SU-DHL-6 (cell line): ENCODE data around the gene BRD1.

Experiments used
- EZH2phosphoT487 ChIP-seq: fragments of 200-600 bp; sonication (generic), shearing (Covaris generic); conservative IDR thresholded peaks from 2 replicates; pipeline ENCODE4 v1.6.1; 2018; ENCODE audit warnings: mild to moderate bottlenecking, antibody characterized with exemption, low read length, moderate library complexity, mixed read lengths
- TF ChIP-seq, protein P1 (sequence below): fragments of 200-600 bp; sonication (generic); IDR thresholded peaks from one replicate; pipeline ENCODE4 v1.5.1; 2017; ENCODE audit warnings: antibody characterized with exemption, mild to moderate bottlenecking, low read length, moderate library complexity; ENCODE audit not compliant: insufficient read depth, poor library complexity, severe bottlenecking

DNA sequence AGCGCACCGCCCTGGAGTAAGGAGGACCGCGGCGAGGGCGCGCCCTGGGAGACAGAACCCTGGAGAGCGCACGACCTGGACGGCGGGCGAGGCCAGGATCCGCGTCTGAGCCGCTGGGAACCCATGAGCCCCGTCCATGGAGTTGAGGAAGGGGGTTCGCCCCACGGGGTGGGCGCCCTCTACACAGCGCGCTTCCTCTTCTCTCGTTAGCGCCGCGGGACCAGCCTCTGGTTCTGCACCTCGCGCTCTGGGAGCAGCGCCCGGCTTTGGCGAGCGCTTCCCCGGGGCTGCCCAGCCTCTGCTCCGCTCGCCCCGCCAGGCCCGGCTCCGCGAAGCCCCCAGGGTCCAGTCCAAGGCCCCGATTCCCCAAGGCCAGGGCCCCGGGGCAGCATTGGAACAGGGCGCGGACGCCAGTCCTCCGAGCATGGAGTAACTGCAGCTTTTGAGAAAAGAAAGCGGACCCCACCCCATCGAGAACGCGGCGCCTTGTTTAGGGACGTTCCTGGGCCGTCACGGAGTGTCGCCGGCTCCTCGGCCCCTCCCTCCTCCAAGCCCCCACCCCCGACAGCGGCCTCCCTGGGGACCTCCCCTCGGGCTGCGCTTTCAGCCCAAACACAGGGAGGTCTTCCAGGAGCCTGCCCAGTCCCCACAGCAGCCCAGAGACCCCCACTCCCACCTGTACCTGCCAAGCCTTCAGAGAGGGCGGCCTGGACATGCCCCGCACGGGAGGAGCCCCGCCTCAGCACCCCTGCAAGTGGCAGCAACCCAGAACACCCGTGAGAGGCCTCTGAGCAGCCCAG is 56.2 kb downstream of the BRD1 start:
- TF ChIP-seq, protein P1, sequence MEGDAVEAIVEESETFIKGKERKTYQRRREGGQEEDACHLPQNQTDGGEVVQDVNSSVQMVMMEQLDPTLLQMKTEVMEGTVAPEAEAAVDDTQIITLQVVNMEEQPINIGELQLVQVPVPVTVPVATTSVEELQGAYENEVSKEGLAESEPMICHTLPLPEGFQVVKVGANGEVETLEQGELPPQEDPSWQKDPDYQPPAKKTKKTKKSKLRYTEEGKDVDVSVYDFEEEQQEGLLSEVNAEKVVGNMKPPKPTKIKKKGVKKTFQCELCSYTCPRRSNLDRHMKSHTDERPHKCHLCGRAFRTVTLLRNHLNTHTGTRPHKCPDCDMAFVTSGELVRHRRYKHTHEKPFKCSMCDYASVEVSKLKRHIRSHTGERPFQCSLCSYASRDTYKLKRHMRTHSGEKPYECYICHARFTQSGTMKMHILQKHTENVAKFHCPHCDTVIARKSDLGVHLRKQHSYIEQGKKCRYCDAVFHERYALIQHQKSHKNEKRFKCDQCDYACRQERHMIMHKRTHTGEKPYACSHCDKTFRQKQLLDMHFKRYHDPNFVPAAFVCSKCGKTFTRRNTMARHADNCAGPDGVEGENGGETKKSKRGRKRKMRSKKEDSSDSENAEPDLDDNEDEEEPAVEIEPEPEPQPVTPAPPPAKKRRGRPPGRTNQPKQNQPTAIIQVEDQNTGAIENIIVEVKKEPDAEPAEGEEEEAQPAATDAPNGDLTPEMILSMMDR: no peak
- no peak for TF ChIP-seq EZH2phosphoT487
